GM10248 (cell line): ENCODE results near the gene NYAP1.
"Not testable (repeated sequence)": the region's sequence is repeated elsewhere in the genome, so short reads cannot be mapped to it uniquely, and the experiment has no call there.

Experiments
- CTCF ChIA-PET: fragments of 300-600 bp; sonication (Branson Sonifier 250); formaldehyde crosslinking; extraction: SDS; loops from one replicate; lab custom pipeline; 2021; ENCODE audit warnings: antibody characterized with exemption; lab: Yijun Ruan, JAX
- POLR2A ChIA-PET: fragments of 350-650 bp; sonication (Branson Sonifier 250); formaldehyde crosslinking; extraction: SDS; loops from one replicate; lab custom pipeline; 2020; ENCODE audit warnings: antibody characterized with exemption; lab: Yijun Ruan, JAX
- DNase-seq: peaks from one replicate; pipeline ENCODE4 v3.0.0; 2012; ENCODE audit errors: extremely low spot score
- CTCF ChIP-seq: IDR thresholded peaks from 2 replicates; pipeline ENCODE4 v1.5.1; 2012; ENCODE audit warnings: mild to moderate bottlenecking, low read depth; ENCODE audit errors: extremely low read depth, missing control alignments, control extremely low read depth

The NYAP1 gene

GRCh38 chr7:100496509-100496908 is 12.8 kb downstream of the NYAP1 start:
- ChIA-PET CTCF (interaction anchor here (1.2 to 2.5 kb wide), 5 partner anchors 13 to 63 kb away, joined by 3 to 18 read pairs (median 5); partner anchors contain the start of gene NYAP1), POLR2A (no interaction called here)
- TF ChIP-seq CTCF, result no peak
- DNase-seq, result no peak

GRCh38 chr7:100500743-100501142 is 17.0 kb downstream of the NYAP1 start:
- CTCF ChIA-PET, POLR2A ChIA-PET, DNase-seq: not testable (repeated sequence)

GRCh38 chr7:100504031-100504430 is 20.3 kb downstream of the NYAP1 start:
- DNase-seq, POLR2A ChIA-PET: not testable (repeated sequence)
- CTCF ChIA-PET, result interaction anchor here (1.3 kb wide), 1 partner anchor 10 kb away, joined by 3 read pairs; no protein-coding TSS in a partner anchor

GRCh38 chr7:100504887-100505611 is 21.3 kb downstream of the NYAP1 start:
- ChIA-PET POLR2A (no interaction called here), CTCF (interaction anchor here (0.9 to 1.8 kb wide), 5 partner anchors 15 to 346 kb away, joined by 3 to 4 read pairs (median 3); no protein-coding TSS in a partner anchor)
- DNase-seq, result no peak
- no peak for TF ChIP-seq CTCF

- no peak for DNase-seq
- no peak for TF ChIP-seq CTCF
- POLR2A ChIA-PET, result interaction anchor here (0.6 kb wide), 1 partner anchor 24 kb away, joined by 3 read pairs; no protein-coding TSS in a partner anchor
- CTCF ChIA-PET, result interaction anchor here (0.7 to 1.8 kb wide), 6 partner anchors 11 to 345 kb away, joined by 3 to 4 read pairs (median 3); no protein-coding TSS in a partner anchor
These were observed 22.7 kb downstream of the NYAP1 start for GRCh38 chr7:100506356-100506923.

- ChIA-PET CTCF (interaction anchor here (1.3 to 1.9 kb wide), 3 partner anchors 26 to 54 kb away, joined by 3 to 5 read pairs (median 4); no protein-coding TSS in a partner anchor), POLR2A (no interaction called here)
- no peak for TF ChIP-seq CTCF
- DNase-seq, result no peak
These were observed 25.5 kb downstream of the NYAP1 start for GRCh38 chr7:100509231-100509630.

- no peak for TF ChIP-seq CTCF
- DNase-seq, result no peak
- ChIA-PET POLR2A (no interaction called here), CTCF (no interaction called here)
These were observed 26.9 kb downstream of the NYAP1 start for GRCh38 chr7:100510437-100511239.
